Brain pericyte (primary cell): ENCODE data around the gene KHNYN.
"Not testable (repeated sequence)": the region's sequence is repeated elsewhere in the genome, so short reads cannot be mapped to it uniquely, and the experiment has no call there.

Experiments used
- DNase-seq: peaks from one replicate; pipeline ENCODE4 v3.0.0-alpha.2; 2012; ENCODE audit warnings: low read depth, low spot score

Gene KHNYN

GRCh38 chr14:24473211-24473610 is 43.5 kb downstream of the KHNYN start:
- no peak for DNase-seq

- DNase-seq: no peak
Observed at GRCh38 chr14:24475261-24475660, 45.5 kb downstream of the KHNYN start.

GRCh38 chr14:24479999-24480398 is 50.2 kb downstream of the KHNYN start:
- DNase-seq: not testable (repeated sequence)

GRCh38 chr14:24481622-24482324 is 52.0 kb downstream of the KHNYN start:
- DNase-seq: no peak

- not testable (repeated sequence) for DNase-seq
Observed at GRCh38 chr14:24482699-24483303, 53.0 kb downstream of the KHNYN start.

- DNase-seq: no peak
Observed at GRCh38 chr14:24483604-24484252, 54.0 kb downstream of the KHNYN start.
